Upper lobe of left lung (tissue), 6 donors: ENCODE measurements around the gene TMEM187. TPM values are rescaled to one million over a fixed set of nuclear protein-coding genes. Genes with fewer than 3 reads are reported as not detected.

Experiments used
- ATAC-seq, 2 donors: fragments of 200-7000 bp; cut with Tn5 transposase; one replicate each; pipeline ENCODE4 v1.9.1; 2022; ENCODE audit warnings: mild to moderate bottlenecking in 2 of 2, moderate library complexity in 2 of 2; ENCODE audit not compliant: low FRiP score in 2 of 2
- DNase-seq, 2 donors: peaks; one replicate each; pipeline ENCODE4 v3.0.0-alpha.2; 2019 to 2020
- H3K27ac ChIP-seq, 4 donors: fragments of 200-600 bp; sonication (generic); one replicate each; pipeline ENCODE4 v1.5.1; 2016 to 2019
- H3K27me3 ChIP-seq, 4 donors: fragments of 200-600 bp; sonication (generic); one replicate each; pipeline ENCODE4 v1.5.1; 2017 to 2019
- H3K36me3 ChIP-seq, 4 donors: fragments of 200-600 bp; sonication (generic); one replicate each; pipeline ENCODE4 v1.5.1; 2016 to 2019
- H3K4me1 ChIP-seq, 4 donors: fragments of 200-600 bp; sonication (generic); one replicate each; pipeline ENCODE4 v1.5.1; 2018 to 2019
- H3K4me3 ChIP-seq, 4 donors: fragments of 200-600 bp; sonication (generic); one replicate each; pipeline ENCODE4 v1.5.1; 2017 to 2019; ENCODE audit warnings: mild to moderate bottlenecking in 2 of 4, moderate library complexity in 1 of 4
- H3K9me3 ChIP-seq, 4 donors: fragments of 200-600 bp; sonication (generic); one replicate each; pipeline ENCODE4 v1.5.1; 2018 to 2019
- EP300 ChIP-seq, 4 donors: sonication (generic); formaldehyde crosslinking; IDR thresholded peaks; one replicate each; pipeline ENCODE4 v1.5.1; 2017; ENCODE audit warnings: antibody characterized with exemption in 4 of 4, control low read depth in 2 of 4
- POLR2A ChIP-seq, 4 donors: fragments of 450-650 bp; IDR thresholded peaks; one replicate each; pipeline ENCODE4 v1.5.1; 2016 to 2017; ENCODE audit warnings: antibody characterized with exemption in 4 of 4, mild to moderate bottlenecking in 2 of 4
- POLR2AphosphoS5 ChIP-seq, 2 donors: sonication (generic); formaldehyde crosslinking; IDR thresholded peaks; one replicate each; pipeline ENCODE4 v1.5.1; 2017; ENCODE audit warnings: antibody characterized with exemption in 2 of 2
- WGBS, 2 donors: methylation state at CpG; one replicate each; pipeline ENCODE4 v1.1.5; 2017 to 2018; 5-methylcytosine and 5-hydroxymethylcytosine counted together
- total RNA-seq, 6 donors: library from RNA; depleted of rRNA in 4 of 6; stranded (reverse); fragments of >200 nt in 4 of 6; gene quantifications; one replicate each; pipeline versions ENCODE4 v1.1.0 to v1.2.1, GENCODE V29; 2016 to 2021
- TF ChIP-seq, protein P1 (sequence below), 6 experiments: fragments of 450-650 bp in 4 of 6; fragments of 200-600 bp in 2 of 6; sonication (generic) in 2 of 6; IDR thresholded peaks; one replicate each; pipeline ENCODE4 v1.5.1; 2016 to 2019; ENCODE audit warnings: antibody characterized with exemption in 6 of 6
- donor health status: DM: no; HTN: no; CAD: no; lungs with moderate emphysema.
- donor health status: DM: no; HTN: yes; CAD: no; lungs with severe emphysema.

Gene TMEM187
- total RNA-seq, 6 donors from 2014 or later: 2.1 to 17.7 (median 5.0) TPM

DNA sequence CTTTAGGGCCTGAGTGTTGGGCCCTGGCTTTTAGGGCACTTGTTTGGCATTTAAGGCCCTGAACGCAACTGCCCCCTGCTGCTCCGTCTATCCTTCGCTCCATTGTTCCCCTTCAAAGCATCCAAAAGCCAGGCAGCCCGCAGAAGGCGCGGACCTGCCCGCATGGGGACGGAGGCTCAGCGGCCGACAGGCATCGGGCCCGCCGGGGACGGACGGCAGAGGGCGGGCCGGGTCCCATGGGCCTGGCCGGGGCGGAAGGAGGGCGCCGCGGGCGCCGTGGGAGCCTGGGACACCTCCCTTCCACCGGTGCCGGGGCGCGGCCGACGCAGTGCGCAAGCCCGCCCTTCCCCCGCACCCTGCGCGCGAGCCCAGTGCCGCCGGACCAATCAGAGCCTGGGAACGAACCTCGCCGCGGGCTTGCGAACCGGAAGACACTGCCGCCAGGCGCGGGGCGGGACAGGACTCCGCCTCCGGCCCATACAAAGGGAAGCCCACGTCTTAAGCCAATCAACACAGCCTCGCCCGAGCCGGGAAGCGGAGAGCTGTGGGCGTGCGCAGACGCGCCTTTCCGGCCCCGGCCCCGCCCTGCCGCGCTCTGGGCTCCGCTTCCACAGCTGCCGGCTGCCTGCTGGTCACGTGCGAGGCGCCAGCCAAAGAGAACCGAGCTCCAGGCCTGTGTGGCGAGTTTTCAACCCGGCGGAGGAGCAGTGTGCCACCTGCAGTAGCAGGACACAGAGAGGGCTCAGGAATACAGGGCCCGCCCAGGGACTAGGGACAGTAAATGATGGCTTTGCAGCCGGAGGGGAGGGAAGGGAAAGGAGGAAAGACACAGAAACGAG lies 44.4 kb upstream of the TMEM187 start:
- H3K9me3 ChIP-seq: no peaks in the 10 kb centered on the region
- peaks cover 0 to 4% (median 0%) of the 10 kb centered on the region in 4 donors for H3K27me3 ChIP-seq
- ATAC-seq (peak; percentile 95), DNase-seq (peak; percentile 97 to 98)
- TF ChIP-seq EP300 (IDR thresholded peaks at IDR 0.05) (no peak), POLR2A (IDR thresholded peaks at IDR 0.05) (peak in 2 of 4 donors; percentile 67 to 94), POLR2AphosphoS5 (IDR thresholded peaks at IDR 0.05) (peak; percentile 50 to 80)
- TF ChIP-seq, protein P1, sequence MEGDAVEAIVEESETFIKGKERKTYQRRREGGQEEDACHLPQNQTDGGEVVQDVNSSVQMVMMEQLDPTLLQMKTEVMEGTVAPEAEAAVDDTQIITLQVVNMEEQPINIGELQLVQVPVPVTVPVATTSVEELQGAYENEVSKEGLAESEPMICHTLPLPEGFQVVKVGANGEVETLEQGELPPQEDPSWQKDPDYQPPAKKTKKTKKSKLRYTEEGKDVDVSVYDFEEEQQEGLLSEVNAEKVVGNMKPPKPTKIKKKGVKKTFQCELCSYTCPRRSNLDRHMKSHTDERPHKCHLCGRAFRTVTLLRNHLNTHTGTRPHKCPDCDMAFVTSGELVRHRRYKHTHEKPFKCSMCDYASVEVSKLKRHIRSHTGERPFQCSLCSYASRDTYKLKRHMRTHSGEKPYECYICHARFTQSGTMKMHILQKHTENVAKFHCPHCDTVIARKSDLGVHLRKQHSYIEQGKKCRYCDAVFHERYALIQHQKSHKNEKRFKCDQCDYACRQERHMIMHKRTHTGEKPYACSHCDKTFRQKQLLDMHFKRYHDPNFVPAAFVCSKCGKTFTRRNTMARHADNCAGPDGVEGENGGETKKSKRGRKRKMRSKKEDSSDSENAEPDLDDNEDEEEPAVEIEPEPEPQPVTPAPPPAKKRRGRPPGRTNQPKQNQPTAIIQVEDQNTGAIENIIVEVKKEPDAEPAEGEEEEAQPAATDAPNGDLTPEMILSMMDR (IDR thresholded peaks at IDR 0.05): peak in 4 of 6 experiments; percentile 8 to 43 (median 20)
- H3K4me3 ChIP-seq: peak overlapping the region; percentile 50 to 62 (median 56)
- H3K27ac ChIP-seq: peak overlapping the region; percentile 92 to 98 (median 95)
- 0 to 14% methylated on average over 4 to 59 of the region's 76 CpGs for WGBS, 2 donors
- H3K4me1 ChIP-seq: peaks cover 4 to 71% (median 38%) of the 10 kb centered on the region in 4 donors
- H3K36me3 ChIP-seq: peaks cover 0 to 33% (median 11%) of the 10 kb centered on the region in 4 donors

DNA sequence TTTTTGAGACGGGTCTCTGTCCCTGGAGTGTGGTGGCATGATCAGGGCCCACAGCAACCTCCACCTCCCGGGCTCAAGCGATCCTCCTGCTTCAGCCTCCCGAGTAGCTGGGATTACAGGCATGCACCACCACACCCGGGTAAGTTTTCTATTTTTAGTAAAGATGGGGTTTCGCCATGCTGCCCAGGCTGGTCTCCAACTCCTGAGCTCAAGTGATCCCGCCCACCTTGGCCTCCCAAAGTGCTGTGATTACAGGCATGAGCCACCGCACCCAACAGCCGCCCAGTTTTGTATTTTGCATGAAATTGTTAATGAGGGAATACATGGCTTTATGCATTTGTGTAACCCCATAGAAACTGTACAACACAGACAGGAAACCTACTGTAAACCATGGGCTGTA lies 43.7 kb upstream of the TMEM187 start:
- WGBS, 2 donors: 16 to 50% methylated on average over 6 to 9 of the region's 9 CpGs
- H3K9me3 ChIP-seq: no peaks in the 10 kb centered on the region
- H3K4me1 ChIP-seq: peaks cover 4 to 70% (median 34%) of the 10 kb centered on the region in 4 donors
- H3K27ac ChIP-seq: peak overlapping the region; percentile 71 to 96 (median 82)
- H3K27me3 ChIP-seq: peaks cover 0 to 4% (median 0%) of the 10 kb centered on the region in 4 donors
- H3K4me3 ChIP-seq: peak overlapping the region in 3 of 4 donors; percentile 28 to 50 (median 28)
- DNase-seq (peak in 1 of 2 donors; percentile 57), ATAC-seq (no peak)
- TF ChIP-seq, protein P1 (IDR thresholded peaks at IDR 0.05): no peak
- TF ChIP-seq POLR2A (IDR thresholded peaks at IDR 0.05): no peak
- TF ChIP-seq EP300 (IDR thresholded peaks at IDR 0.05): no peak
- TF ChIP-seq POLR2AphosphoS5 (IDR thresholded peaks at IDR 0.05): no peak
- H3K36me3 ChIP-seq: peaks cover 0 to 33% (median 11%) of the 10 kb centered on the region in 4 donors

DNA sequence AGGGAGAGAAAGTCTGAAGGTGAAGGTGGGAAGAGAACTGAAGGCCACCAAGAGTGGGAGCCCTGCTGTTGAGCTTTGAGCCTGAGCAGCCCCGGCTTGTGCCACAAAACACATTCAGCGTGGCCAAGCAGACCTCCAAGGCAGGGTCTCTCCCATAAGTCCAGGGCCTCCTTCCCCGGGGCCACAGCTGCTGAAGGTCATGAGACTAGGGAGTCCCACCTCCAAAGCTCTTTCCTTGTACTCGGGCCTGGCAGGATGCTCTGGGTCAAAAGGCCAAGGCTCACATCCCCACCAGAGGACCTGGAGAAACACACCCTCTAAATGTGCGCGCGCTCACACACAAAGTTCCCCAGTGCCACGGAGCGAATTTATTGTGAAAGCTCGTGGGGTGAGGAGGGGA lies 43.0 kb upstream of the TMEM187 start:
- peaks cover 8 to 70% (median 35%) of the 10 kb centered on the region in 4 donors for H3K4me1 ChIP-seq
- no peaks in the 10 kb centered on the region for H3K9me3 ChIP-seq
- peaks cover 0 to 4% (median 0%) of the 10 kb centered on the region in 4 donors for H3K27me3 ChIP-seq
- H3K36me3 ChIP-seq: peaks cover 0 to 33% (median 11%) of the 10 kb centered on the region in 4 donors
- H3K27ac ChIP-seq: peak overlapping the region in 3 of 4 donors; percentile 60 to 96 (median 71)
- ATAC-seq (no peak), DNase-seq (no peak)
- TF ChIP-seq, protein P1 (IDR thresholded peaks at IDR 0.05): no peak
- TF ChIP-seq POLR2A (IDR thresholded peaks at IDR 0.05): no peak
- no peak for TF ChIP-seq POLR2AphosphoS5 (IDR thresholded peaks at IDR 0.05)
- TF ChIP-seq EP300 (IDR thresholded peaks at IDR 0.05): no peak
- H3K4me3 ChIP-seq: peak overlapping the region in 1 of 4 donors; percentile 28
- 61 to 80% methylated on average over 6 to 10 of the region's 10 CpGs for WGBS, 2 donors

DNA sequence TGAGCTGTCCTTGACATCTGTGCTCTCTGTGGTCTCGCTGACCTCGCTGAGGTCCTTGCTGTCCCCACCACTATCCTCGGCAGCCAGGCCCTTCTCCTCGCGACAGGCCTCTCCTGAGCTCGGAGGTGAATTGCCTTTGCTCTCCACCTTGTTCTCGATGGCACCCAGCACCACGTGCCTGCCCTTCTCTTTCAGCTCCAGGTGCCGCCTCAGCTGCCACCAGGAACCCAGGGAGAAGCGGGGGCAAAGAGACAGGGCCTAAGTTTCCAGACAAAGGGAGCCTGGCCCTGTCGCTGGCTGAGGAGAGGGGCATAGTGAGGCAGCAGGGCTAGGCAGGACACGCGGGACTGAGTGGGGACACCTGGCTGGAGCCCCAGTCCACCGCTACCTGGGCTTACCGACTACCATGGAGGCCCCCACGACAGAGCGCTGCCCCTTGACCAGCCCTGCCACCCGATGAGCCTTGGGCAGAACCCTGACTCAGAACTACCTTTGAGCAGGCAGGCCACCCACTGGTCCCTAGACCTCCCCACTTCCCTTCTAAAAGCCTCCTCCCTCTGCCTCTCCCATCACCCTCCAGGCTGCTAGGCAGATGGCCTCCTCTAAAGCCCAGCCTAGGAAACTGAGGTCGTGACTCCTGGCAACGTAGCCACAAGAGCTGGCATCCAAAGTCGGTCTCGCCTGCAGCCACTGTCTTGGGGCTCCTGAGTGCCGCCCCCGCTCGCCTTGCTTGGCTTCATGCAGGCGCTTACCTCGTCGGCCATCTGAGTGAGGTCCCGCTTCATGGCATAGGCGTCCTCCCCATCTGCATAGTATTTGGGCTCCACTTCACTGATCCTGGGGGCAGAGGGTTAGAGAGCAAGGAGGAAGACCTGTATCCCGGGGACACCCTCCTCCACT lies 42.3 kb upstream of the TMEM187 start:
- WGBS, 2 donors: 88 to 93% methylated on average over 6 to 31 of the region's 31 CpGs
- Histone ChIP-seq H3K27ac (peak overlapping the region in 2 of 4 donors; percentile 60 to 71), H3K36me3 (peaks cover 0 to 33% (median 11%) of the 10 kb centered on the region in 4 donors), H3K27me3 (no peaks in the 10 kb centered on the region), H3K4me1 (peaks cover 8 to 67% (median 33%) of the 10 kb centered on the region in 4 donors), H3K9me3 (no peaks in the 10 kb centered on the region), H3K4me3 (no peak overlapping the region)
- no peak for DNase-seq
- no peak for ATAC-seq
- no peak for TF ChIP-seq POLR2A (IDR thresholded peaks at IDR 0.05)
